HG03095 (cell line): ENCODE measurements around the gene SIM2.

Experiments
- ATAC-seq: cut with Tn5 transposase; IDR thresholded peaks from one replicate; pipeline ENCODE4 v1.9.1; 2021; ENCODE audit warnings: moderate library complexity; ENCODE audit not compliant: unreplicated experiment

The SIM2 gene

DNA sequence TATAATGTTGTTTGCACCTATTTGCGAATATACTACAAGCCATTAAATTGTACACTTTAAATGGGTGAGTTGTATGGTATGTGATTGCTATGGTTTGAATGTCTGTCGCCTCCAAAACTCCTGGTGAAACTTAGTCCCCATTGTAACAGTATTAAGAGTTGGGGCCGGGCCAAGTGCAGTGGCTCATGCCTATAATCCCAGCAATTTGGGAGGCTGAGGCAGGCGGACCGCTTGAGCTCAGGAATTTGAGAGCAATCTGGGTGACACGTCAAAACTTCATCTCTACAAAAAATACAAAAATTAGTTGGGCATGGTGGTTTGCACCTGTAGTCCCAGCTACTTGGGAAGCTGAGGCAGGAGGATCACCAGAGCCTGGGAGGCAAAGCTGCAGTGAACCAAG, 12.0 kb upstream of the SIM2 start:
- no peak for ATAC-seq

DNA sequence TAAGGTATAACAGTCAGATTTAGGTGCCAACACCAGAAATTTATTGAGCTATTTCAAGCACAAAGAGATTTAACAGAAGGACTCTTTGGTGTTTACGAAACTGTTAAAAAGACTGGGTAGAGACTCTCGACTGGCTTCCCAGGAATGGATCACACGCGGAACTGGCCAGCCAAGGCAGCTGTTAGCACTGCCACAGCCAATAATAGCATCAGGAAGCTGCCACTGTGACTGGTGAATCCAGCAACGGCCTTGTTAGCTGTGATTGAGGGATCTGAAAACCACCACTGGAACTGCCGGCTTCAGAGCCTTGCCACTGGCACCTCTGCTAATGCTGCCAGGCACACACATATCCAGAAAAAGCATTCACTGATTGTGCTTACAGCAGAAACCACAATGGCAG, 10.6 kb upstream of the SIM2 start:
- no peak for ATAC-seq

DNA sequence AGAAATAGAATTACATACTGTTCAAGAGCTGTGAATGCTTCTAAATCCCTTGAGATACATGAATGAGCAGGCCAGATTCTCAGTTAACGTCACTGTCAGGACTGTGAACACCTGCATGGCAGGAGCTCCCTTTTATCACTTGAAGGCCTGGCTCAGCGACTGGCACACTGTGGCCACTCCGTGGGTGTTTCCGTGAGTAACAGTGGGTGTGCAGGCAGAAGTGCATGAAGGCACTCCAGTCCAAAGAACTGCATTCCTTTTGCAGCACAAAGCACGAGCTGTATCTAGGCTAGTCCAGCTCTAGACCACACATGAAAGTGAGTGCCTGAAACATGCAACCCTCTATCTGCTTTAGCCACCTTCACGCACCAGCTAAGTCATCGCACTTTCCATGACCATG, 9.6 kb upstream of the SIM2 start:
- no peak for ATAC-seq

DNA sequence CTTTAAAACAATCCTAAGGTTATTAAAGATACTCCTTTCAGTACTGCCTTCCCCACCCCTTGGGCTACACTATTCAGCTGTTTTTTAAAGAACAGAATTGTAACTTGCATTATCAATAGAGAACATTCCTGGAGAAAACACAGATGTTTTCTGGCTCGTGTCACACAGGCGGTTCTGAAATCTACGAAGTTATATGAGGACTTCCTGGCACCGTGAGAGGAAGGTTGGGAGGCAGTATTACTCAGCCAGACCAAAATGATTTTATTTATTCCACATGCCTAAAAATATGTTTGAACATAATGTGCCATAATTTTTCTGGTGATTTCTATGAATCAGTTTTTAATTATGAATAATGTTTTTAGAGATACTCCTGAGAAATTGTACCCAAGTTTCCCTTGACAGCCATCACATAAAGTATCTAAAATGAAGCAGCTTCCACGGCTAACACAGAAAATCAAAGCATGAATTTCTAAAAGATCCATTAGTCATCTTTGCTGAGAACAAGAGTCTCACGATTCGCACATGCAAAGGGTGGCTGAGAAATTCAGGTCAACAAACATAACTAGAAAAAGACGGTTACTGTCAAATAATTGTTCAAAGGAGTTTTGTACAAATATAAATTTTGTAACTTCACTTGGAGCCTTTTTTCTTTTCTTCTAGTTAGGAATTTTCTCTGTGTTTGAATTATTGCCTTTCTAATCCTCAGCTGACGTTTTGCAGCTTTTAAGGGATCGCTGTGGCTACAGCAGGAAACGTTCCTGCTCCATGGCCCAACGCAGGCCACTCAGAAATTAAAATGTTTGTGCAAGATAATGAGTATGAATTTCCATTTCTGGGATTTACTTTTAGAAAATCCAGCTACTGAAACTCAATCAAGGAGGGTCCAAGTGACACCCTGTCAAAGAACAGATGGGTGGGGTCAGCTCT, 8.0 kb upstream of the SIM2 start:
- ATAC-seq: no peak

DNA sequence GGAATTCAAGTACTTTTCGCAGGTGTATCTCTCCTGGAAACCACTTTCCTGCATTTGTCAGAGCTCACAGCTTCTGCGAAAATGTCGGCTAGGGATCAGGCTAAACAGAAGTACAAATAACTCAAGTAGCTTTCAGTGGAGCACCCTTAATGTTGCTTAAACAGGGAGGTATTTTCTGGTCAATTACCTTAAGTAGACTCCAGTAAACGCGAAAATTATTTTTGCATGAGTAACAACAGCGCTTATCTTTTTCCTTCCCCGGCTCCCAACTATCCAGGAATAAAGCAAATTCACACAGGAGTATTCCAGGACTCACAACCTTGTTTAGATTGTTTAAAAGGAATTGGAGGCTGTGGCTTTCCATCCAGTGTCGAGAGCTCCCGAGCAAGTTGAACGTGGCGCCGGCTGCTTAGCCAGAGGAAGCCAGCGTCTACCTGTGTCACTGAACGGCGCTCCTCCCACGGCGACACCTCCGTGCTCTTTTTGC, 7.3 kb upstream of the SIM2 start:
- ATAC-seq: no peak

DNA sequence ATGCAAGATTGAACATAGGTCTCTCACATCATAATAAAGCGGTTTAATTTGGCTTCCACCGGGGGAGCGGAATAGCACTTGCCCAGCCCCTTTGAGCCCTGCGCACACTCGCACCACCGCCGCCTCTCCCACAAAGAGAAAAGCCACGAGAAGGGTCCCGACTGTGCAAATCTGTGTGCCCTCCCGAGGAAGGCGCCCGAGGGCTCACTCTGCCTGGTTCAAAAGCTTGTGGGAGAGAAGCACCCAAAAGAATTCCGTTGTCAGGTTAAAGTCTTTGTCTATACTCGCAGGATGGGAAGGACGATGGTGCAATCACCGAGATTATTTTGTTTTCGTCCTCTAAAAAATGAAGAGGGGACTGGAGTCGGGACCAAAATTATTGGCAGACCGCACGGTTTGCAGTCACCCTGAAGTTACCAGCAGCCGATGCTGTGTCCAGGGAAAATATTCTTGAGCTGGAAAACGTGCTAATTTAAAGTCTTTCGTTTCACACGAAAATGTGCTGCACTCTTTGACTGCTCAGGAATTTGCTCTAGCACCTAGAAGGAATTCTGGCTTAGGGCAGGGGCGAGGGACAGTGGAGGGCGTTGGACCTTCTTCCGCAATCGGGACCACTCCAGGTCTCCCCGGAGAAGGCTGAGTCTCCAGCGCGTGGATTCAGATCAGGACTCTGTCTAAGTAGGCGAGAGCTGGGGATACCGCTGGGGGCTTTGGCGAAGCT, 6.6 kb upstream of the SIM2 start:
- ATAC-seq: no peak

DNA sequence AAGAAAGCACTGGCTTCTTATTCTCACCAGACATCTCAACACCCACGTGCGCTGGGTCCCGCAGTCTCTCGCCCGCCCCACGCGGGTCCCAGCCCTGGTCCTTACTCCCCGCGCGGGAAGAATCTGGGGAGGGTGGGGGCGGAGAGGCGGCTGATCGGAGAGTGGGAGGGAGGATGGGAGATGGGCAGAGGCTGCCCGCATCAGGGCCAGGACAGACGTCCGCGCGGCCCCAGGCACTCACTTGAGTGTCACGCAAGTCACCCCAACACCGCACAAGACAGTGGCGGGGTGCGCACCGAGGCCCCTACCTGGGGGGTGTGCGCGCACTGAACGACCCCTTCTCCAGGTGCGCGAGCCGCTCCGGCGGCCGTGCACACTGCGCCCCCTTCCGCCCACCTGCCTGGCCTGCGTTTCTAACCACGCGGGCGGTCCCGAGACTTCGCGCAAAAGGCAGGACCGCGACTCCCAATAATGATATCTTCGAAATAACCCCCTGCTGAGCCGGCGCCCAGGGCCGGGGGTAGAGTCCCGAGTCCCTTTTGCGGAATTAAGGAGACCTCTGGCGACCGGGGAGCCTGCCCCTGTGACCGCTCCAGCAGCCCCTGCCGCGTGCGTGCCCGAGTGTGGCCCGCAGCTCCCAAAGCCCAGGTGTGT, 6.0 kb upstream of the SIM2 start:
- ATAC-seq: no peak

DNA sequence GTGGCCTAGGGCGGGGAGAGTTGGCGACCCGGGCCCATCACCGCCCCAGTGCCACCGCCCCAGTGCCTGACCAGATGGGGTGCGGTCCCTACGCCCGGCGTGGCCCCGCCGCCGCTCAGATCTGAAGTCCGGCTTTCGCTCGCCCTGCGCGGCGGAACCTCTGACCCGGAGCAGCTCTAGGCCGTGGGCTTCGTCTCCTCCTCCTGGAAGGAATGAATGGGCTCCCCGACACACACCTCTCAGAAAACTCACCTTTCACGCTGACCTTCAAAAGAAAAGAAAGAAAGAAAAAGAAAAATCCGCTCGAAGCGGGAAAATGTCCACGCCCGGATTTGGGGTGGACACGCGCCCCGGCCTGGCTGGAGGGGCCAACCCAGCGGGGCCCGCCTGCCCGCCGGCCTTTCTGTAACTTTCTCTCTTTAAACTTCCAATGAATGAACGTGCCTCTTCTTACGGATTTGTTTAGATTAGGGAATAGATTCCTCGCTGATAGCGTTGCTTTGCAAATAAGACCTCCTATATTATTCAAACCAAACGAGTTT, 5.4 kb upstream of the SIM2 start:
- ATAC-seq: no peak

DNA sequence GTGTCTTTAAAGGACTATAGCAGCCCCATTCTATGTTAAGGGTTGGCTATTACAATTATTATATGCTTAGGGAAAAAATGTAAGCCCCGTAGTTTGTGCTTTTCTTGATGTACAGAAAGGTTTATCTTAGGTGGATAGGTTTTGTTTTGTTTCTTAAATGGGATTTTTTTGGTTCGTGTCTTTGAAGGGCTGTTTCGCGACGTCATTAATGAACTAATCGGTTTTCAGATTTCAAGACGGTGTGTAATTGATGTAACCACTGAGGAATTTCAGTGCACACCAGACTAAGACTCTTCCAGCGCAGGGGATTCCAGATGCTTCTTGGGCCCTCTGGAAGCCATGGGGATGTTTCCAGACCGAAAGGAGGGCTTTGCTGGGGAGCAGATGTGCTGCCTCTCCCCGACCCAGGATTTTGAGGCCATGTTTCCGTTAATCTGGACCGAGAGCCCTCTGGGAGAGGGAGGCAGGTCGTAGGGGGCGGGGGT, 4.8 kb upstream of the SIM2 start:
- ATAC-seq: no peak

DNA sequence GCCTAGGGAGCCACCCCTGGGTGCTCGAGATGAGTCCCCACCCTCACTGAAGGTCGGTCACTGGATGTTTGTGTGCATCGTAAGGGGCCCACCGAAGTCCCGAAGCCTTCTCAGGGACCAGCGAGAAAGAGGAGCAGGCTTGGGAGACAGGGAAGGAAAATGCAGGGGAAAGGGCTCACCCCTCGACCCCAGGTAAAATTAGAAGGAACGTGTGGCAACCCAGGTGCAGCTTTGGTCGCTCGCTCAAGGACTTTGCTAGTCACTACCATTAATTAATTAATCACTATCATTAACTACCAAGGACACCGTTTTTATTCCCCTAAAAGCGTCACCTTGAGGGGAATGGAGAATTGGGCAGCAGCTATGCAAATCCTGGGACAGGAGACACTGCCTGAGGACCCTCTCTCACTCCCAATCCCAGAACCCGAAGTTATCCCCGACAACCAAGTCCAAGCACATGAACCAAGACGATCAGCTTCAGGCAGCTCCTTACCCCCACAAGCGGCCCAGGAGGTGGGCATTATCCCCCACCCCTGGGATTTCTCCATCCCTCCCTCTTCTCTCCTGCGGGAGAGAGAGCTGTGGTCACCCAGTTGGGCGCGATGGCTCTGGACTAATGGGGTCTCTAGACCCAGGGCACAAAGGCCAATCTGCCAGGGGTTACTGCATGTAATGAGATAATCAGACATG, 4.2 kb upstream of the SIM2 start:
- ATAC-seq: no peak

DNA sequence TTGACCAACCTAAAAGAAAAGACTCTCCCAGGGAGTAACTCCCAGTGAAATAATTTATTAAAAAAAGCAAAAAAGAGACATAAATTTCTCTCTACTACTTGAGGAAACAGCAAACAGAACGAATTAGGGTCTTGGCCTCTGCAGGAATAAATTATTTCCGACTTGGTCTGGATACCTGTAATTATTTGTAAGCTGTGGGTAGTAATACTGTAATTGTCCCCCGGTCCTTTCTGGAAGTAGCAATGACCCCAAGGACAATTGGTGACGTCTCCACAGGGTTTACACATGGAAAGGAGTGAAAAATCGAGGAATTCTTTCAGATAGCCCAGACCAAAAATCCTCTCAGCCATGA, 3.7 kb upstream of the SIM2 start:
- no peak for ATAC-seq

DNA sequence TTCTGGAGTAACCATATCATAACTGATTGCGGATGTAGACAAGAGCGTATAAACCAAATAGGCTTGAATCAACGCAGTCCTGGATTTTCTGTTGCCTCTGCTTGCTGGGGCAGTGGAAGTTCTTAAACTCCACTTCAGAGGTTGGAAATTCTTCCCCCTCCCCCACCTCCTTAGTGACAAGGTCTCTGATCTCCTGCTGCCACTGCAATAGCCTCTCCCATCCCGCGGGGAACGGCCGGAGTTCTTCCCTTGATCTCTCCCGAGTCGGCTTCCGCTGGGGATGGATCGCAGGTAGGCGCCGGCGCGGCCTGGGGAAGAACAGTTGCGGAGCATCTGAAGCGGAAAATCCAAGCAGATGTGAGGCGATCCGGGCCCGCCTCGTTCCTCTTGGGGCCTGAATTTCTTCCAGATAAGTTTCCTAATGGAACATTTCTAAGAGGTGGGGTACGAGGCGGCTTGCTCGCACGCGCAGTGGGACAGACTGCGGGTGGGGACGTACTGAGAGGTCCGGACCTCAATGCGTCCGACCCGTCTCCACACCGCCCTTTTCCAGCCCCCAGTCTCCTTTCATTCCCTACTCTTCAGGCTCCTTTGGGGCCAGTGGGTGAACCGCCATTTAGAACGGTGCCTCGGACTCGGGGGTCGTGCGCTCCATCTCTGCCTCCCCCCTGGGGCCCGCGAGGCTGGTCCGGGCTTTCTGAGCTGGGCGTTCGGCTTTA, 3.1 kb upstream of the SIM2 start:
- ATAC-seq: no peak

DNA sequence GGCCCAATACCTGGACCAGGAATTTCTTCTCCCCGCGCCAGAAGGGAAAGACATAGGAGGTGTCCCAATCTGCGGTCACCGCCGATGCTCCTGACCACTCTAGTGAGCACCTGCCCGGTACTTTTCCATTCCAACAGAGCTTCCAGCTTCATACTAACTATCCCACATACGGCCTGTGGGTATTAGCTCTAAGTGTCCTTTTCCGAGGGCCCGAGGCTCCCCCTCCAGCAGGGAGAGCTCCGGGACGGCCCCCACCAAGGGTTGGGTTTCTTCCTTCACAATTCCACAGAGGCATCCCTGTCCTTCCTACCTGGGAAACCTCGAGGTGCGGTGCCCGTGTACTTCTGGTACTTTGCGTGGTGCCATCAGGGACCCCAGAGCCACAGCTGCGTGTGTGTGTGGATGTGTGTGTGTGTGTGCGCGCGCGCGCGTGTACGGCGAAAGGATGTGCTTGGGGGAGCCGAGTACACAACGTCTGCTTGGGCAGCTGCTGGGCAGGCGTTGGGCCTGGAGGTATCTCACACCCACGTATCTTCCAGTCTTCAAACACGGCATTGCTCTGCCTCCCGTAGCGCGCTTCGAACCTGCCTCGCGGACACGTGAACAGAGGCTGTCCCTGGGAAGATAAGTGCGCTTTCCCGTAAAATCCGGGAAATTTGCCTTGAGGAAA, 2.4 kb upstream of the SIM2 start:
- no peak for ATAC-seq

DNA sequence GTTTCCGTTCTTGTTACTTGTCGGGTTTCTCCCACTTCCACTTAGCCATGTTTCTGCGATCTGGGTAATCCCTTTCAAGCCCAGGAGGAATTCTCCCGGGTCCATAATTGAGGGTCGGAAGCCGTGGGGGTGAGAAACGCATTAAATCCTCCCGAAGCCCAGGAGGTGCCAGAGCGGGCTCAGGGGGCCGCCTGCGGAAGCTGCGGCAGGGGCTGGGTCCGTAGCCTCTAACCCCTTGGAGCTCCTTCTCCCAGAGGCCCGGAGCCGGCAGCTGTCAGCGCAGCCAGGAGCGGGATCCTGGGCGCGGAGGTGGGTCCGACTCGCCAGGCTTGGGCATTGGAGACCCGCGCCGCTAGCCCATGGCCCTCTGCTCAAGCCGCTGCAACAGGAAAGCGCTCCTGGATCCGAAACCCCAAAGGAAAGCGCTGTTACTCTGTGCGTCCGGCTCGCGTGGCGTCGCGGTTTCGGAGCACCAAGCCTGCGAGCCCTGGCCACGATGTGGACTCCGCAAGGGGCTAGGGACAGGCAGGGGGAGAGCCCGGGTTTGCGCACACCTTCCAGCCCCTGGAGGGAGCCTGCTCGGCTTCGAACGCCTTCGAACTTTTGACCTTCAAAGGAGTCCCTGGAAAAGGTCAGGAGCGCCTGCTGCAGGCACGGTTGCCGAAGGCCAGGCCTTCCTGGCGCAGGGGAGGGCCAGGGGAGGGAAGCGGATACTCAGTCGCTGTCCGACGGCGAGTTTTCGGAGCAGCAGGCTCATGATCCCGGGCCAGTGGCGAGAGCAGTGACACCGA, 1.7 kb upstream of the SIM2 start:
- ATAC-seq: no peak

DNA sequence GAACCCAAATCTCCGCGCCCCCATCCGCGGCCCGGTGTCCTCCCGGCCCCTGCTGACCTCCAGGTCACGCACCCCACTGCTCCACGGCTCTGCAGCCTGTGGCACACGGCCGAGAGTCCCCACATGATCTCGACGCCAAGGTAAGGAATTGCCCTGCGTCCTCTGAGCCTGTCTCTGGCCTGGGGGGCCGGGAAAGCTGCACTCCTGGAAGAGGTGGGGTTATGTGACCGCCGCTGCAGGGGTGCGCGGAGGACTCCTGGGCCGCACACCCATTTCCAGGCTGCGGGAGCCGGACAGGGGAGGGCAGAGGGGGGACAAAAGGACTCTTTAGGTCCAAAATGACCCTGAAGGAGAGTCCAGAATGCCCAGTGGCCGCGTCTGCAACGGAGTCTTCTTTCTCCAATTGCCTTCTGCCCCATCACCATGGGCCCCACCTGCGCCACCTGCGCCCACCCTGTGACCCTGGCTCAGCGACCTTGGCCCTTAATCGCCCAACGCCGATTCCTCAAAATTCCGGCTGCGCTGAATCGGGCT, 997 bp upstream of the SIM2 start:
- no peak for ATAC-seq

DNA sequence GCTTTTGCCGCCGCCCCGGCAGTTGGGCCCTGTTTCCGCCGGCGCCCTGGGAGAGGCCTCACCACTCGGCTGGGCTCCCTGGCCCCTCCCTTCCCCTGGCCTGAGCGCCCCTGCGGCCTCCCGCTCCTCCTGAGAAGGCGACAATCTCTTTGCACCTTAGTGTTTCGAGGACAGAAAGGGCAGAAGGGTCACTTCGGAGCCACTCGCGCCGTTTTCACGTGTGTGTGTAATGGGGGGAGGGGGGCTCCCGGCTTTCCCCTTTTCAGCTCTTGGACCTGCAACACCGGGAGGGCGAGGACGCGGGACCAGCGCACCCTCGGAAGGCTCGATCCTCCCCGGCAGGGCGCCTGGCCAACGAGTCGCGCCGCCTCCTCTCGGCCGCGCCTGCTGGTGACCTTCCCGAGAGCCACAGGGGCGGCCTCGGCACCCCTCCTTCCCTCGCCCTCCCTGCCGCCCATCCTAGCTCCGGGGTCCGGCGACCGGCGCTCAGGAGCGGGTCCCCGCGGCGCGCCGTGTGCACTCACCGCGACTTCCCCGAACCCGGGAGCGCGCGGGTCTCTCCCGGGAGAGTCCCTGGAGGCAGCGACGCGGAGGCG, 432 bp upstream of the SIM2 start:
- no peak for ATAC-seq

DNA sequence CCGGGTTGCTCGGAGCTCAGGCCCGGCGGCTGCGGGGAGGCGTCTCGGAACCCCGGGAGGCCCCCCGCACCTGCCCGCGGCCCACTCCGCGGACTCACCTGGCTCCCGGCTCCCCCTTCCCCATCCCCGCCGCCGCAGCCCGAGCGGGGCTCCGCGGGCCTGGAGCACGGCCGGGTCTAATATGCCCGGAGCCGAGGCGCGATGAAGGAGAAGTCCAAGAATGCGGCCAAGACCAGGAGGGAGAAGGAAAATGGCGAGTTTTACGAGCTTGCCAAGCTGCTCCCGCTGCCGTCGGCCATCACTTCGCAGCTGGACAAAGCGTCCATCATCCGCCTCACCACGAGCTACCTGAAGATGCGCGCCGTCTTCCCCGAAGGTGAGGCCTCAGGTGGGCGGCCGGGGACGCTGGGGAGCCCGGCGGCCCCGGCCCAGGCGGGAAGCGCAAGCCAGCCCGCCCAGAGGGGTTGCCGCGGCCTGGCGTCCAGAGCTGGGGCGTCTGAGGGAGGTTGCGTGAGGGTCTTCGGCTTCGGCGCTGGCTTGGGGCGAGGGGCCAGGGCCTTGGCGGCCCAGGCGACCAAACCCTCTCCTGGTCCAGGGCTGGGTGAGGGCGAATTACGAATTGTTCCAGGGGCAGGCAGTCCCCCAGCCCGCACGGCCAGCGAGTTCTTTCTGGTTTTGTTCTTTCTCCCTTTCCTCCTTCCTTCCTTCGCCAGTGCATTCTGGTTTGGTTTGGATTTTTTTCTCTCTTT, 805 bp downstream of the SIM2 start:
- ATAC-seq: no peak
